Thyroid gland (tissue), 4 donors: ENCODE data around the gene BPIFA1. TPM values are rescaled to one million over a fixed set of nuclear protein-coding genes. Genes with fewer than 3 reads are reported as not detected.

Source experiments
- DNase-seq, 2 donors: peaks; one replicate each; pipeline ENCODE4 v3.0.0-alpha.2; 2019
- H3K27ac ChIP-seq, 3 donors: fragments of 200-600 bp; sonication (generic); 1 replicate in 2 of 3; 2 replicates in 1 of 3; pipeline ENCODE4 v1.5.1; 2016 to 2019; ENCODE audit warnings: mild to moderate bottlenecking in 1 of 3, moderate library complexity in 1 of 3
- H3K27me3 ChIP-seq: fragments of 200-600 bp; sonication (generic); one replicate; pipeline ENCODE4 v1.5.1; 2019
- H3K36me3 ChIP-seq, 2 donors: fragments of 200-600 bp; sonication (generic); one replicate each; pipeline ENCODE4 v1.5.1; 2016 to 2019
- H3K4me1 ChIP-seq, 2 donors: fragments of 200-600 bp; sonication (generic); one replicate each; pipeline ENCODE4 v1.5.1; 2017 to 2019
- H3K4me3 ChIP-seq, 3 donors: fragments of 200-600 bp; sonication (generic); replicated peaks in 1 of 3; 1 replicate in 2 of 3; 2 replicates in 1 of 3; pipeline ENCODE4 v1.5.1; 2016; ENCODE audit warnings: mild to moderate bottlenecking in 1 of 3
- H3K9me3 ChIP-seq: fragments of 200-600 bp; sonication (generic); one replicate; pipeline ENCODE4 v1.5.1; 2017
- CTCF ChIP-seq, 6 experiments: fragments of 200-600 bp in 3 of 6; fragments of 450-650 bp in 3 of 6; sonication (generic) in 3 of 6; IDR thresholded peaks; one replicate each; pipeline ENCODE4 v1.5.1; 2016 to 2019; ENCODE audit warnings: antibody characterized with exemption in 6 of 6, mild to moderate bottlenecking in 2 of 6, inconsistent platforms in 1 of 6, moderate library complexity in 1 of 6
- POLR2A ChIP-seq, 2 donors: fragments of 450-650 bp; IDR thresholded peaks; one replicate each; pipeline ENCODE4 v1.6.1; 2017; ENCODE audit warnings: antibody characterized with exemption in 2 of 2, mild to moderate bottlenecking in 2 of 2, moderate library complexity in 1 of 2
- WGBS, 2 donors: methylation state at CpG; one replicate each; pipeline ENCODE4 v1.1.5; 2017; 5-methylcytosine and 5-hydroxymethylcytosine counted together
- intact Hi-C: fragments of 100-400 bp; cut with DNase I; formaldehyde crosslinking; loops from one replicate; pipeline ENCODE4 v1.15.1; 2023
- total RNA-seq, 4 donors: library from RNA; depleted of rRNA; stranded (reverse); fragments of >200 nt; gene quantifications; one replicate each; pipeline ENCODE4 v1.2.3, GENCODE V29; 2016

The BPIFA1 gene
- total RNA-seq, 4 donors from 2014 or later: not detected

GRCh38 chr20:33210371-33210770, 25.4 kb upstream of the BPIFA1 start:
- no peak for DNase-seq
- Histone ChIP-seq H3K27me3 (no peaks in the 10 kb centered on the region), H3K36me3 (no peaks in the 10 kb centered on the region), H3K9me3 (no peaks in the 10 kb centered on the region), H3K4me1 (no peaks in the 10 kb centered on the region), H3K4me3 (no peak overlapping the region), H3K27ac (no peak overlapping the region)
- intact Hi-C loops: loop anchor here (5.0 kb wide), 1 partner anchor 308 kb away; no protein-coding TSS in a partner anchor
- whole genome bisulfite sequencing, 2 donors: 47 to 63% methylated on average over 1 of the region's 1 CpG
- no peak for TF ChIP-seq CTCF (IDR thresholded peaks at IDR 0.05)
- TF ChIP-seq POLR2A (IDR thresholded peaks at IDR 0.05): no peak

- TF ChIP-seq CTCF (IDR thresholded peaks at IDR 0.05) (peak in 5 of 6 experiments; percentile 20 to 53 (median 48)), POLR2A (IDR thresholded peaks at IDR 0.05) (no peak)
- H3K36me3 ChIP-seq: no peaks in the 10 kb centered on the region
- no peaks in the 10 kb centered on the region for H3K4me1 ChIP-seq
- H3K27me3 ChIP-seq: no peaks in the 10 kb centered on the region
- peak; percentile 66 to 69 for DNase-seq
- WGBS, 2 donors: 16 to 20% methylated on average over 5 of the region's 5 CpGs
- no peak overlapping the region for H3K27ac ChIP-seq
- intact Hi-C loops: loop anchor here (5.0 kb wide), 1 partner anchor 310 kb away; no protein-coding TSS in a partner anchor
- H3K9me3 ChIP-seq: no peaks in the 10 kb centered on the region
- no peak overlapping the region for H3K4me3 ChIP-seq
Observed at GRCh38 chr20:33211817-33212424, 23.9 kb upstream of the BPIFA1 start.

- Histone ChIP-seq H3K27me3 (no peaks in the 10 kb centered on the region), H3K4me3 (no peak within 1 kb of the TSS), H3K4me1 (no peaks in the 10 kb centered on the region), H3K36me3 (no peaks in the 10 kb centered on the region), H3K9me3 (no peaks in the 10 kb centered on the region), H3K27ac (no peak within 1 kb of the TSS)
- intact Hi-C loops: no loop called here
- DNase-seq: no peak
- WGBS, 2 donors: 85 to 97% methylated on average over 2 of the region's 2 CpGs
- no peak for TF ChIP-seq CTCF (IDR thresholded peaks at IDR 0.05)
- TF ChIP-seq POLR2A (IDR thresholded peaks at IDR 0.05): no peak
Observed at GRCh38 chr20:33217052-33217451, 18.7 kb upstream of the BPIFA1 start, which contains the start of gene BPIFA3. Gene BPIFA3 (plus strand): TSS chr20:33217352. CDS start chr20:33217537, 185 bp downstream.

DNA sequence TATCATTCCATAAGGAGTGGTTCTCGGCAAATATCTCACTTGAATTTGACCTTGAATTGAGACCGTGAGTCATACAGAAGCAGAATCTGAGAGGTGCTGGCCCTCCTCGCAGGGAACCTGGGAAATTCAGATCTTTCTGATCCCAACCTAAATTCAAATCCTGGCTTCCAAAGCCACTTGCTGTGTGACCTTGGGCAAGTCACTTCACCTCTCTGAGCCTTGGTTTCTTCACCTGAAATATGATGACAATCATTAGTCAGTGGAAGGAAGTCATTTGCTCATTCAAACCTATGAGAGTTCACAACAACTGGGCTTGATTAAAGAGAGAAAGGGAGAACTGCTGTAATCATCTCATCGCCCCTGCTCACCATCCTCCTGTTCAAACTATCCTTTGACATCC, 11.4 kb upstream of the BPIFA1 start:
- 86 to 94% methylated on average over 4 of the region's 4 CpGs for WGBS, 2 donors
- Histone ChIP-seq H3K27ac (no peak overlapping the region), H3K9me3 (no peaks in the 10 kb centered on the region), H3K36me3 (no peaks in the 10 kb centered on the region), H3K4me3 (no peak overlapping the region), H3K4me1 (no peaks in the 10 kb centered on the region), H3K27me3 (no peaks in the 10 kb centered on the region)
- intact Hi-C loops: no loop called here
- DNase-seq: no peak
- TF ChIP-seq CTCF (IDR thresholded peaks at IDR 0.05) (no peak), POLR2A (IDR thresholded peaks at IDR 0.05) (no peak)

DNA sequence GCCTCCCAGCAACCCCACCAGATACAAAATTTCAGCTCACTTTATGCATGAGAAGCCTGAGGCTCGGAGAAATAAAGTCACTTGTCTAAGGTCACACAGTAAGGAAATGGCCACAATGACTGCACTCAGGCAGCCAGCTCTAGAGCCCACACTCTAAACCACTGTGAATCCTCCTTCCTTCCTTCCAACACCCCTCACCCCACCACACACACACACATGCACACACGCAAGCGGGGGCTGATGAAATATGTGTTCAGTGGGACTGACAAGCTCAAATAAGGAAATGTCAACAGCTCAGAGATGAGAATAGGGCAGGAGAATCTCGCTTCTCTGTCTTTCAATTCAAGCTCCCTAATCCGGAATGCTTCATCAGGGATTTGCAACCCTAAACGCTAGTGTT, 6.0 kb upstream of the BPIFA1 start:
- H3K36me3 ChIP-seq: no peaks in the 10 kb centered on the region
- no peak overlapping the region for H3K4me3 ChIP-seq
- no peaks in the 10 kb centered on the region for H3K9me3 ChIP-seq
- no peak overlapping the region for H3K27ac ChIP-seq
- peaks cover 0 to 5% of the 10 kb centered on the region in 2 donors for H3K4me1 ChIP-seq
- WGBS, 2 donors: 75 to 78% methylated on average over 6 of the region's 6 CpGs
- H3K27me3 ChIP-seq: no peaks in the 10 kb centered on the region
- TF ChIP-seq CTCF (IDR thresholded peaks at IDR 0.05) (no peak), POLR2A (IDR thresholded peaks at IDR 0.05) (no peak)
- intact Hi-C loops: no loop called here
- no peak for DNase-seq
